Inflammatory macrophage (primary cell): ENCODE measurements around the gene PPTC7.
A peak's percentile ranks its signal among the peaks of the same experiment; 100 is the strongest.
"Not testable (repeated sequence)": the region's sequence is repeated elsewhere in the genome, so short reads cannot be mapped to it uniquely, and the experiment has no call there.

Experiments
- DNase-seq, 2 donors: peaks; one replicate each; pipeline ENCODE4 v3.0.0-alpha.2; 2020 to 2022

Gene PPTC7

DNA sequence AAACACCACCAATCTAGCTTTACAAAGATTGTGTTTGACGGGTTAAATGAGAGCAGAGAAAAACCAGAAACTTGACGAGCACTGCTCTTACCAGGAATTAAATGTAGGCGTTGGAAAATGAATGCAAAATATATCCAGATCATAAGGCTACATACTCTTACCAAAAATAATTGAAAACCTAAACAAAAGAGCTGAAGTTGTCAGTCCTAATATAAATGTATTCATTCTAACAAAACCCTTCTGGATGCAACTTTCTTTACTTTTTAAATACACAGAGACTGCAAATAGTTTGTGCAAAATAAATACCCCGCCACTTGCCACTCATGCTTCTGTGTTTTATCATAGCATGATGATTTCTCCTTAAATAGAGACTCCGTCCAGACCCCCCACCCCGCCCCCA is 48.3 kb downstream of the PPTC7 start:
- DNase-seq: no peak

DNA sequence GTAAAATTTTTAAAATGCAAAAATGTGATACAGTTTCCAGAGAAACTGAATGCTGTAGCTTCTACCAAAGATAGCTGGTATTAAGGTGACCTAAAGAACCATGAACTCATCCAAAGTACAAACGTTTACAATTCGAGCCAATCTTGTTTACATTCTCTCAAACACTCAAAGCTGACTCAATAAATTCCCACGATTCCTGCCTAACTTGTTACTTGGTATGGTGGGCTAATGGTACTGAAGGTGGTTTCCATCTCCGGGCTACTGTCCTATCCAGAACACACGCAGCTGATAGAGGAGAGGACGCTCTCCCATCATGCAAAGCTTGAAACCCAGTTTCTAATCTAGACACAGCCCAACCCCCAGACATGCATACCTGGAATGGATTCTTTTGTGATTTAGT is 49.5 kb downstream of the PPTC7 start:
- DNase-seq: no peak

DNA sequence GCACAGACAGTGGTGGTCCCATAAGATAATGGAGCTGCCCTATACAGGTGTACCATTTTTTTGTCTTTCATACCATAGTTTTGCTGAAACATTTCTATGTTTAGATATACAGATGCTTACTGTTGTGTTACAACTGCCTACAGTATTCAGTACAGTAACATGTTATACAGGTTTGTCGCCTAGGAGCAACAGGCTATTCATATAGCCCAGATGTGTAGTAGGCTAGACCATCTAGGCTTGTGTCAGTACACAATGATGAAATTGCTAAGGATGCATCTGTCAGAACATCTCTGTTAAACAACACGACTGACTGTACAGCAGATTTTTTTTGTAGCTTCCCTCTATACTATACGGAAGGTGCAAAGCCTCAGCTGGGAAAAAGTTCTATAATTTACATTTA is 50.5 kb downstream of the PPTC7 start:
- no peak for DNase-seq

DNA sequence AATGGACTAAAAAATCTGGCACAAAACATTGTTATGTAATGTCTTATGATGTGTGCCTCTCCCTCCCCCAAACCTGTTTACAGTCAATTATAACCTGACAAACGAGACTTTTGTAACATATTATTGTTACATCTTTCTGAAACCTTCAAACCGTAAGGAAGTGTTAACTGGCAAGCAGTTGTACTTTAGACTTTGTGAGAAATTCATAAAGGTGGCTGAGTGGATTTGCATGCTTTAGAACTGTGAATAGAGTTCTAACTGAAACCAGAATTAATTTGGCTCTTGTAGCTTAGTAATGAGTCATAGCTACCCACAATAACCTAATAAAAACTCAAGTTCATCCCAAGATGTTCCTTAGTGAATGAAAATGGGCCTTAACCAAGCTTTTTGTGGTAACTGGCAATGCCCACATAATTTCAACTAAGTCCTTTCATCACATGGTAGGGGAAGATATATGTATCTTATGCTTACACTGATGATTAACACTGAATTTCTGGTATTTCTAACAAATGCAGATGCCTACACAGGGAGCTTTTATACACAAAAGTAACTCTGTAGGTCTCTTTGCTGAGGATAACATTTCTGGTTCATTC is 51.3 kb downstream of the PPTC7 start:
- no peak for DNase-seq

DNA sequence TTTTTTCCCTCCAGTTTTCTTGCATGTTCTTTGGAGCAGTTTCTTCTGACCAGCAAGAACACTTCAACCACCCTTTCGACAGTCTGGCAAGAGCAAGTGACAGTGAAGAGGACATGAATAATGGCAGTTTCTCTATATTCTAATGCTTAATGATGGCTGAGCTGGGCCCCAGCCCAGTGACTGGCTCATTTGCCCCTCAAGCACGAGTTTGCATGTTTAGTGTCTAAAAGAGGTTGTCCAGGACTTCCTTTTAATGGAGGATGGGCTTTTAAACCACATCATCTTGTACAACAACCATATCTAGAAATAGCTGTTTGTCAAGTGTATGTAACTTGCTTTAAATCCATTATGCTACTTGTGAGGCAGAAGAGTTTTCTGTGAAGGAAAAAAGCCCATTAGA is 52.6 kb downstream of the PPTC7 start:
- no peak for DNase-seq

DNA sequence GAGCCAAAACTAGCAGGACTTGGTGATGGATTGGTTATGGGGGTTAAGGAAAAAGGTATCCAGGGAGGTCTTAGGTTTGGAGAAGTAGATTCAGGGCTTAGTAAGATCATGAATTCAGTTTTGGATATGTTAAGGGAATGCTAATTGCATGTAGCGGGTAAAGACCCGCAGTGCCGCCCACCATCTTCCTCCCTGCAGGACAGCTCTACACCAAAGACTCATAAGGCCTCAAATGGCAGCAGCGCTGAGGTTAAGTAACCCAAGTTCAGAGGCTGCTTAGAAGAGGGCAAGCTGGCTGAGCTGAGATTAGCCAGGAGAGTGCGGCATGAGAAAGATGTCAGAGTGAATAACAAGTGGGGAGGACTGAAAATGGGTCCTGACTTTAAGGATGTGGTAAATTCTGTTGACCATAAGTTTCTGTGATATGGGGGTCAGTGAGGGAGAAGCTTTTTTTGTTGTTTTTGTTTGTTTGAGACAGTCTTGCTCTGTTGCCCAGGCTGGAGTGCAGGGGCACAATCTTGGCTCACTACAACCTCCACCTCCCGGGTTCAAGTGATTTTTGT is 54.8 kb downstream of the PPTC7 start:
- DNase-seq: no peak

DNA sequence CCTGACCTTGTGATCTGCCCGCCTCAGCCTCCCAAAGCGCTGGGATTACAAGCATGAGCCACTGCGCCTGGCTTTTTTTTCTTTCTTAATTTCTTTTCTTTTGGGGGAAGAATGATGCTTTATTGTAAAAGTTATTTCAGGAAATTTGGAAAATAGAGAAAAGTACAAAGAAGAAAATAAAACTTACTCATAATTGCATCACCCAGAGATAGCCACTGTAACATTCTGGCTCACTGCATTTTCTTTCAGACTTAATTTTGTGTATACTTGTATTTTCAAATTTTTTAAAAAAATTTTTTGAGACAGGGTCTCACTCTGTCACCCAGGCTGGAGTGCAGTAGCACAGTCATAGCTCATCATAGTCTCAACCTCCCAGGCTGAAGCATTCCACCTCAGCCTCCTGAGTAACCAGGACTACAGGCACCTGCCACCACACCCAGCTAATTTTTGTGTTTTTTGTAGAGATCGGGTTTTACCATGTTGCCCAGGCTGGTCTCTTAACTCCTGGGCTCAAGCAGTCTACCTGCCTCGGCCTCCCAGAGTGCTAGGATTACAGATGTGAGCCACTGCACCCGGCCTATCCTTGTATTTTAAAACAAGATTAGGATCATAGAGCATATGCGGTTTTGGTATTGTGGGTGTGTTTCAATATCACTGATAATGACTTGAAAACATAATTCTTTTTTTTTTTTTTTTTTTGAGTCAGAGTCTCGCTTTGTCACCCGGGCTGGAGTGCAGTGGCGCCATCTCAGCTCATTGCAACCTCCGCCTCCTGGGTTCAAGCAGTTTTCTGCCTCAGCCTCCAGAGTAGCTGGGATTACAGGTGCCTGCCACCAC is 62.0 kb downstream of the PPTC7 start:
- DNase-seq: not testable (repeated sequence)

DNA sequence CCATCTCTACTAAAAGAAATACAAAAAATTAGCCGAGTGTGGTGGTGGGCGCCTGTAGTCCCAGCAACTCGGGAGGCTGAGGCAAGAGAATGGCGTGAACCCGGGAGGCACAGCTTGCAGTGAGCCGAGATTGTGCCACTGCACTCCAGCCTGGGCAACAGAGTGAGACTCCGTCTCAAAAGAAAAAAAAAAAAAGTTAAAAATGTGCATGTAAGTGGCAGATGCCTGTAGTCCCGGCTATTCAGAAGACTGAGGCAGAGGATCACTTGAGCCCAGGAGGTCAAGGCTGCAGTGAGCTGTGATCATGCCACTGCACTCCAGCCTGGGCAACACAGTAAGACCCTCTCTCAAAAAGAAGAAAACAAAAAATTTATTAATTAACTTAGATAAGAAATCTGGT is 65.1 kb downstream of the PPTC7 start:
- not testable (repeated sequence) for DNase-seq

DNA sequence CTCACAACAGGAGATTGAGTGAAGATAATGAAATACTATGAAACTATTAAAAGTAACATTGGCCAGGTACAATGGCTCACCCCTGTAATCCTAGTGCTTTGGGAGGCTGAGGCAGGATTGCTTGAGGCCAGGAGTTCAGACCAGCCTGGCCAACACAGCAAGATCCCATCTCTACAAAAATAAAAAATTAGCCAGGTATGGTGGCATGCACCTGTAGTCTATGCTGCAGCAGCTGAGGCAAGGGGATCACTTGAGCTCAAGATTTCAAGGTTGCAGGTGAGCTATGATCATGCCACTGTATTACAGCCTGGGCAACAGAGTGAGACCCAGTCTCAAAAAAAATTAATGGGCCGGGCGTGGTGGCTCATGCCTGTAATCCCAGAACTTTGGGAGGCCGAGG is 66.1 kb downstream of the PPTC7 start:
- DNase-seq: no peak

DNA sequence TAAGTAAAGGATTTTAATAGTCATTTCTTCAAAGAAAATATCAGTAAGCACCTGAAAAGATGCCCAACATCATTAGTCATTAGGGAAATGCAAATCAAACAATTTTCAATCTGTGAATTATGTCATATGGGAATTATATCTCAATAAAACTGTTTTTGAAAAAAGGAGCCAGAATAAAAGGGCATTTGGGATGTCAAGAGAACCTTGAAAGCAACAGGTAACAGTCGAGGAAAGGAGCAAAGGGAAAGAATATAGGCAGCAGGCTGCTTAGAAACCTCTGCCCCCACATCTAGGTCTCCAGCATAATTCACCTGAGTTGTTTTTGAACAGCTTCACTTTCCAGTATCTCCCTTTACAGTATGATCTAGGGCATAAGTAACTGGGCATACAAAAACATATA is 68.8 kb downstream of the PPTC7 start:
- no peak for DNase-seq

DNA sequence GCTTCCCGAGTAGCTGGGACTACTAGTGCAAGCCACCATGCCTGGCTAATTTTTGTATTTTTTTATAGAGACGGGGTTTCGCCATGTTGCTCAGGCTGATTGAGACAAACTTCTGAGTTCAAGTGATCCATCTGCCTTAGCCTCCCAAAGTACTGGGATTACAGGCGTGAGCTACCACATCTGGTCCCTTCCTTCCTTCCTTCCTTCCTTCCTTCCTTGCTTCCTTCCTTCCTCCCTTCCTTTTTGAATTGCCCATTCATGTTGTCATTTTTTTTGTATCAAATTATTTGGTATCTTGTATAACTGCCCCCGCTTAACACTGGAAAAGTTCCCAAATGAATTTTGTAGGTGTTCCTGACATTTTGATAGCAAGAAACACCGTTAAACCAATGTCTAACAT is 69.3 kb downstream of the PPTC7 start:
- DNase-seq: no peak

DNA sequence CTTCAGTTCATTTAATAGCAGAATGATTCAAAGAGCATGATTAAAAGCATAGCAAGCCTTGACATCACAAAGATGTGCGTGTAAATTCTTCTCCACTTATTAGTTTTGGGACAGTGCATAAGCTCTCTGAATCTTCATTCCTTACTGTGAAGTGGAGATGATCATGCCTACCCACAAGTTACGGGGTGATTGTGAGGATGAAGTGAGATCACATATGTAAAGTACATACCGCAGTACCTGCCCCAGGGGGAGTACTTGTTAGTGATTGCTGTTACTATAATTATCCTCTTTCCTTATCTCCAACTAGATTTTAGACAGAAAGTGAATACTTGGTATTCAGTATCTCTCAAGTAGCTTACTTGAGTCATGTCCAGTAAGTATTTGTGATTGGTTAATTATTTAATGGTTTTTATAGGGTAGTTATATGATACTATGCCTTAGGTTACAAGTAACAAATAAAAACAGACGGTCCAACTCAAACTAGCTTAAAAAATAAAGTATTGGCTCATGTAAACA is 75.0 kb downstream of the PPTC7 start:
- no peak for DNase-seq

DNA sequence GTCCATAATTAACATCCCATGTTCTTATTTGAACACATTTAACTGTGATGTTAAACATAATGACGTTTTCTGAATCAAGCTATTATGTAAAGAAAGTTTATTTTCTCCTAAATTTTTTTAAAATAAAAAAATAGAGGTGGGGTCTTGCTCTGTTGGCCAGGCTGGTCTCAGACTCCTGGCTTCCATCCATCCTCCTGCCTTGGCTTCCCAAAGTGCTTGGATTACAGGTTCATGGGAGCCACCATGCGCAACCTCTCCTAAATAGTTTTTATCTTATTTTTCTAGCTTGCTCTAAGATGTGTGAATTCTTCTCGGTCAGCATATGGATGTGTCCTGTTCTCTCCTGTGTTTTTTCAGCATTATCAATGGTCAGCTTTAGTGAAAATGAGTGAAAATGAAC is 77.8 kb downstream of the PPTC7 start:
- DNase-seq: no peak

DNA sequence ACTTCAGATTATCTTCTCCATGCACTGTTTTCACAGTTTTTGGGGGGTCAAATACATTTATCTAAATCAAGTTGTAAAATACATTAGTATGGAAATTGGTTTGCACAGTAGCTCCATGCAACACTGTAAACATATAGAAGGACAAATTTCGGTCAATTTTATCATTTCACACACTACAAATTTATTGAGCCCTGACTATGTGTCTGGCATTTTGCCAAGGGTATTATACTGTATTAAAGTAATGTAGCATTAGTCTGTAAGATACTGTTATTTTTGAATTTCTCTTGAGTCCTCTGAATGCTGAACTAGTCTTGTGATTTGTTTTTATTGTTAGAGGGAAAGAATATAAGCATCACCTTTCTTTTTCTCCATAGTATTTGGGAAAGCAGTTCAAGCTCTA is 79.7 kb downstream of the PPTC7 start:
- no peak for DNase-seq

DNA sequence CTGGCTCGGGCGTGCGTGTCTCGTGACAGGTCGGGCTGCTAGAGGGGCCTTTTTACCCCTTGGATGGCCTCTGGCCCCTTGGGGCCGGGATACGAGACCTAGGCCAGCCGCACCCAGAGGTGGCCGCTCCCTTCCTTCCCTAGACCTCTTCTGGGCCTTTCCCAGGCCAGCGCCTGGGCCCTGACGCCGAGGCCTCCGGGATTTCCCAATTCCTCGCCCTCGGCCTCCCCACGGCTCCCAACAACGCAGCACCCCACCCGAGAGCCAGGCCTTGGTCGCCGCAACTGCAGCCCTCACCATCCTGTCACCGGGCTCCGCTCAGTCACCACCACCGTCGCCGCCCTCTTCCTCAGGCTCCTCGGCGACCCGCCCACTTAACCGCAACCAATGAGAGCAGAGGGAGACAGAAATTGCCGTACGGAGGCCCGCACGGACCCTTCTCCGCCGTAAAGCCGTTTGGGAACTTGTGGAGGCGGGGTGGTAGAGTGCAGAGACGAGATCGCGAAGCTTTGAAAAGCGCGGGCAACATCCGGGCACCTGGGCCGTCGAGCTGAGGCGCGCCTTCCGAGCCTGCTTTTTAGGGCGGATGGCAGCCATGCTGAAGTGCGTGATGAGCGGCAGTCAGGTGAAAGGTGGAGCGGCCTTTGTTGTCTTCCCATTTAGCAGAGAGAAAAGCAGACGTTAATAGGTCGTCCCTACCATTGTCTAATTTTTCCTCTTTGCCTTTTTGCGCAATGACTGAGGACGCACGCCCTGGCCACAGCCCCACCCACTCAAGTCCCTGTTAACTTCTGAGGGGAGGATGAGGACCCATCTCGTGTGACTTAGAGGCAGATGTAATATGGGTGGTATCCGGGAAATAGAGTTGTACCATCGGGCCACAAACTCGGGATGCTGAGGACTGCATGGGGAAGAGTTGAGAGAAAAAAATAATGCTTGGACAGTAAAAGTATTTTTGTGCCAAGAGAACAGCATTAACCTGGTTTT is 81.1 kb downstream of the PPTC7 start, which contains the start of the genes RAD9B and VPS29:
TSS of gene RAD9B (plus strand) at position 580 of the 987 bp plus-strand sequence. CDS start at position 587, 7 bp downstream.
TSS of gene VPS29 (minus strand) at position 360 of the 987 bp plus-strand sequence. CDS start at position 300, 60 bp downstream.
- DNase-seq: peak; percentile 99

DNA sequence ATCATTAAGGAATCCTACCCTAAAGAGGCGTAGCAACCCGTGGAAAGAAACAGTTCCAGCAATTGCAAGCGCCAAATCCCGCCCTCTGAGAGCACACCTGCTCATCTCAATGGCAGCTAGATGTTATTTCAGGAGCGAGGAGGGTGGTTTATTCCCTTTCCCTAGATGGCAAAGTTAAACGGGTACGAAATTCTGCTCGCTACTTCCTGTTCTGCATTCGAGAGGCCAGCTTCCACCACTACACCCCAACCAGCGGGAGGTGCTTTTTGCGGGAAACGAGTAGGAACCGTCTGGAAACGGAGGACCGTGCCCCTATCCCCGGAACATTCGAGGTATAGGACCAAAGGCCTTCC is 81.7 kb downstream of the PPTC7 start:
- DNase-seq: peak; percentile 70 to 77

DNA sequence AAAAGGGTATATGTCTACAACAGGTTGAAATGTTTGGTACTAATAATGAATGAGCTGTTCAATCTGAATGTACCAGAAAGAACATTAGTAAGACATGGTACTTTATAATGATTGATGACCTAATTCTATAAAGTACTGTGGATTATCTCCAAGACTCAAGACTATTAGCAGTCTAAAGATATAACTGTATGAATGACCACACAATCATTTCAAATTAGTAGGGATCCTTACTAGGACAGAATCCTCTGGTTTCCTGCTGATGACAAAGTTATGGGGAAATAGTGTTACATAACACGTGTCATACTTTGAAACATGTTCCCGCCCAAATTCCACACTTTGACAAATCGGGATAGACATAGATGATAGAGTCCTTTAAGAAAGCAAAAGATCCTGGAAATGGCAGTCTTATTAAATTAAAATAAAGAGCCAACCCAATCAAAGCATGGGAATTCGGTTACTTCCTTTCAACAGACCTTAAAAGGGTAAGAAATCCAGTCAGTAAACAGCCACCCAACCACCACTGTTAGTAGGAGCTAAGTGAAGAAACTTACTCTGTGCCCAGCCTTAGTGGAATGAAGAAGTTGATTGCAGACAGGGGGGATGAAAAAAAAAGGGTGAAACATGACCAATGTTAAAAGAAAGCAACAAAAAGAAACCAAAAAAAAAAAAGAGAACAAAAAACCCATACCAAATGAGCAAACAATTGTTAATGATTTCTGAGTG is 84.0 kb downstream of the PPTC7 start:
- DNase-seq: peak; percentile 71 to 83
